Ureter (tissue), 1 donor: ENCODE measurements around the gene IP6K3. TPM values are rescaled to one million over a fixed set of nuclear protein-coding genes. Genes with fewer than 3 reads are reported as not detected.

Experiments used
- DNase-seq: peaks from one replicate; pipeline ENCODE4 v3.0.0-alpha.2; 2020; ENCODE audit warnings: low spot score
- total RNA-seq: library from RNA; stranded (reverse); gene quantifications from one replicate; pipeline ENCODE4 v1.2.4, GENCODE V29; 2023
- donor health status: DM: yes; HTN: yes; CAD: no.

The IP6K3 gene
- total RNA-seq, 1 donor from 2014 or later = 2.6 TPM

DNA sequence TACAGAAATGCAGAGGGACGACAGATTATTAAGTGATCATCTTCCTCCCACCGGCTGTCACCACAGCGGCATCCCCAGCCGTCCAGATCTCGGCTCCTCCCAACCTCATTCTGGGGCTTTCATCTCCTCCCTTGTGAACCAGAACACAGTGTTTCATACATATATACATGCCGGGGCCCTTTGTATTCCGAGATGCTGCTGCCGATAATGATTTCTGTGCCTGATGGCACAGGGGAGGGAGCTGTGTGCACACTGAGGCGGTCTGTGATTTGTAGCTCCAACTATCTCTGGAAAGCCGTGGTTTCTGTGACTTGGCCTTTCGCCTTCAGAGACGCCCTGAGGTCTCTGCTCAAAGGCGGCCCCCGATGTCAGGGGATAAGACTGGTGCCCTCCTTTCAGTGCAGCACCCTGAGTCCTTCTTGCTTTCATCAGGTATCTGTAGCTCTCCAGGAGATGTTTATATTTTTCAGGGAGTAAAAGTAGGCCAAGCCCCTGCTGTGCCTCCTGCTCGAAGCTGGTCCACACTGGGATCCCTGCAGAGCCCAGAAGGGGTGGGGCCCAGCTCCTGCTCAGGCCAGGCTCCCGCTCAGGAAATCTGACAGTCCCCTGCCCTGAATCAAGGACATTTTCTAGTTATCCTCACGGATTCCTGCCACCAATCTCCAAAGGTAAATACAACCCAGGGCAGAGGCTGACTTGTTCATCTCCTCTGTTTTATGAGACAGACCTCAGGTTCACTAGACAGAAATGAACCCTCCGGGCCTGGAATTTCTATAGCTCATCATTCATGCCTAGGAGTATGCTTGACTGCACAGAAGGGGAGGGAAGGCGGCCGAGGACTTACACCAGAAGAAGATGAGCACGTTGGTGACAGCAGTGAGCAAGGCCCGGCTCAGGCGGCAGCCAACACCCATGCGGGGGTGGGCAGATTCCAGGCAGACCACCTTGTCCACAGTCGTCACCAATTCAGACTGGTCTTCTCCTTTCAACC is 31.0 kb upstream of the IP6K3 start:
- no peak for DNase-seq

DNA sequence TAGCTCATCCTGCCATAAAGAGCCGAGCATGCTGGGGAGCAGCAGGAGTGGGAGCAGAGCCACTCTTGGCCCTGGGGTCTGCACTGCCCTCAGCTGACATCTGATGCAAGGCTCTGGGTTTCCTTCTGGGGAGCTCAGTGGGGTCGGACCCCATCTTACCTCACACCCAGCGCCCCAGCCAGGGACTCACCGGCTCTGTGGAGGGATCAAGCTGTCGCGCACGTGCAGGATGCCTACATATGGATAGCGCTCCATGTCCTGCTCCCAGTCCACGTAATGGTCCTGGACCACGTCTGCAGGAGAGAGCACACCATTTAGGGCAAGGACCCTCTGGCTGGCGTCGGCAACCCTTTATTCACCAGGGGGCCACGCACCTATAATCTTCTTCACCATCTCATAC is 30.1 kb upstream of the IP6K3 start:
- no peak for DNase-seq

DNA sequence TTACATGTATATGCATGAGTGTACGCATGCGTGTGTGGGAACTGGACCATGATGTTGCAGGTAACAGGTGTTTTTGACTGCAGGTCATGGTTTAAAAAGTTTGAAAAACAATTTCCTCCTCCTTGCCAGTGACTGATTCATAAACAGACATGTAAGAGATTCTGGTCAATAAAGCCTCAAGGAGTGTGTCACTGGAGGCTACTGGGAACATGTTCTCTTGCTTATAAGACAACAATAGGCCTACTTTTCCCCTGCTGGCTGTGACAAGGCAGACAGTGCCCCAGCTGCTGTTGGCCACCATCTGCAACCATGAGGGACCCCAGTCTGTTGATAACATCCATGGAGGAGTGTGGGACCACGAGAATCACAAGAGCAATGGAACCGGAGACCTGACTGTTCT is 29.5 kb upstream of the IP6K3 start:
- no peak for DNase-seq

DNA sequence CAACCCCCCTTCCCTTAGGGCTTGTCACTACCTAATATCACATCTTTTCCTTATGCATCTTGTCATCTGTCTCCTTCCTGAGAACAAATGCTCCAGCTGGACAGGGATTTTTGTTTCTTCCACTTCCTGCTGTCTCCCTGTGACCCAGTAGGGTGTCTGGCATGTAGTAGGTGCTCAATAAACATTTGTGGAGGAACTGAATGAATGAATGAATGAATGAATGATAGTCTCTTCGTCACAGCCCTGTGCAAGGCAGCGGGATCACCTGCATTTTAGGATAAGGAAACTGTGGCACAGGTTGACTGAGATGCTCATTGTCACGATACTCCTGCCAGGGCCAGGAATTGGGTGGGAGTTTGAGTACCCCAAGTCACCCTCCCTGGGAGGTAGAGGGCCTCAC is 28.1 kb upstream of the IP6K3 start:
- no peak for DNase-seq

DNA sequence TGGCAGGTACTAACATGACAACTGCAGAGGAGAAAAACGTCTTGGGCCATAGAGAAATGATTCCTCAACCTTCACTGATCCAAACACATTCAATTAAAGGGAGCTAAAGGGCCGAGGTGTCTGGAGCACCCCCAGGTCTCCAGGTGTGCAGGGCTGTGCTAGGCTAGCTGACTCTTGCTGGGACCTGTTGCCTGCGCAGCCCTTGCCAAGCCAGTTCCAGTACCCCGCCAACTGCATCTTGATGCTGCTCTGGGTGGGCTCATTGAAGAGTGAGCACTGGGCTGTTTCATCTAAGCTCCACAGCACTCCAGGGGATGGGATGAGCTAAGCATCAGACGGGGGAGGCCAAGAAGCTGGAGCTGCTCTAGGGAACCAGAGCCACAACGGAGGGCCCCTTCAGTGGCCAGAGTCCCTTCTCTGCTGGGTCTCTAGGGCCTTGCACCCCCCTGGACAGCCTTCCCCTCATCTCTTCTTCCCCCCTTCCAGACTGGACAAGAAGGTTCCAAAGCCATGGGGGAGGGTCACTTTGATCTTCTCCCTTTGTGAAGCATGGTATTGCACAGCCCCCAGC is 26.3 kb upstream of the IP6K3 start:
- no peak for DNase-seq

DNA sequence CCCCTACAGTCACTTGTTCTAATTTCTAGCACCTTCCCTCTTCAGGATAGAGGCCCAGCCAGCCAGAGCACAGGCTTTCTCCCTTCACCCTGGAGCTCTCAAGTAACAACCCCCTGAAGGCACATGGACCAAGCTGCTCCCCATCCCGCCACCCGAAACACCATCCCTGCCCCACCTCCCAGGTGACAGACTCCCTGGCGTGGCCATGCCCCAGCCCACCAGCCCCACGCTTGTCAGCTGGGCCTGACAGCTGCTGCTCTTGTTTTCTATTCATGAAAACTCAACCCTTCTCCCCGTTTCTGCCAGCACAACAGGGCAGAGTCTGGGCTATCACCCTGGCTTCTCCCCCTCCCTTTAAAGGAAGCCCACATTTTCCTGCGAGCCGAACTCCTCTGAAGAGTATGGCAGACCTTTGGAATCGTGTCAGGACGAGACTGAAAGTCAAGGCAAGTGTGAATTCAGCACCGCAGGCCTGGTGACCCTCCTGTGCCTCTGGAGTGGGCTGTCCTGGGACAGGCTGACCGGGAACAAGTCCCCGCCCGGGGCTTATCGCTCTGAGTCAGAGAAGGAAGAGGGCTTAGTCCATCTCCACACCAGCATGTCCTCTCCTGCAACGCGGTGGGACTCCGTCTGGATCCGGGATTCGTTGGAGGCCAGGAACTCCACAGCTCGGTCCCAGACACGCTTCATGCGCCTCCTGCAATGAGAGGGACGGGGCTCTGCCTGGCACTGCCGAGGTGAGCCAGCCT is 25.6 kb upstream of the IP6K3 start:
- DNase-seq = no peak

DNA sequence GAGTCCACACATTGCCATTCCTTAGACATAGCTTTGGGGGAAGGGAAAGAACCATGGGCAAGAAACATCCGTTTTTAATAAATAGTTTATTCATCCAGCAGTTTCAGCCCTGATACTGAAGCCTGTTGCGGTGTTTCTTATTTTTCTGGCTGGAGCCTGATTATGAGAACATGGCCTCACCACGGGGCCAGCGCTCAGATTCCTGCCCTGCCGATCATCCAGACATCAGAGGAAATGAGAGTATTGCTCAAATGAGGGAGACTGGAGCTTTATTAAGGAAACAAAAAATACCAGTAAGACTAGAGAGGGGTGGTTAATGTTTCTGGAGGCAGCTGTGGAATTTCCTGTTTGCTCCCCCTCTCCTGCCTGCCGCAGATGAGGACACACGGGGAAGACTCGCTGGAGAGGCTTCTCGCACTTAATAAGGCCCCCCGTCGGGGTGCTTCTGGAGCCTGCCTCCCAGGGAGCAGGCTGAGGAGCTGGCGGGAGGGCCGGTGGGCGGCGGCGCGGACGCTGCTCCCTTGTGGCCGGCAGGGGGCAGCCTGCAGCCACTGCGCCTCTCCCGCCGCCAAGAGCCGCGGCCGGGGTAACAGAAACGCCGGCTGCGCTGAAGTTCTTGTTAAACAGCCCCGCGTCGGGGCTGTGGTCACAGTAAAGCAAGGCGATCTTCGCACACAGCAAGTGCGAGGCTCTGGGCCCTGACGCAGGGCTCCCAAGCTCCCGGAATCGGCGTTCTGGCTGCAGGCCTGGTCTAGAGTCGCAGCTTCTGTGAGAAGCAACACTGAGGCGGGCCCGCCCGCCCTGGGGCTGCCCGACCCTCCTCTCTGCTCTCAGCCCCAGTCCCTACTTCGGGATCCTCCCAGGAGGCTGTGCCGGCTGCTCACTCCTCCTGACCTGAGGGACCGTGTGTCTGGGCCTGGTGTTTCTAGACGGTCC is 24.7 kb upstream of the IP6K3 start:
- DNase-seq = peak; percentile 63

DNA sequence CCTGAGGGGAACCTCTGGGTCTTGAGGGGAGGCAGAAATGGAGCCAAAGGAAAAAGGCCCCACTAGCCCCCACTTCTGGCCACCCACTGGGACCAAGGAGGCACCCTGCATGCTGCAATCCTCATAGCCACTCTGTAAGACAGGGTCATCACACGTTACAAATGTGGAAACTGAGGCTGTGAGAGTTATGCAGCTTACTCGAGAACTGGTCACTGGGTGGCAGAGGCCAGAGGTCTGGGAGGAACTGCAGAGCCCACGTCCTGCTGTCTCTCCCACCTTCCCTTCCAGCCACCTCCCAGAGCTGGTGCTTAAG is 24.1 kb upstream of the IP6K3 start:
- no peak for DNase-seq

DNA sequence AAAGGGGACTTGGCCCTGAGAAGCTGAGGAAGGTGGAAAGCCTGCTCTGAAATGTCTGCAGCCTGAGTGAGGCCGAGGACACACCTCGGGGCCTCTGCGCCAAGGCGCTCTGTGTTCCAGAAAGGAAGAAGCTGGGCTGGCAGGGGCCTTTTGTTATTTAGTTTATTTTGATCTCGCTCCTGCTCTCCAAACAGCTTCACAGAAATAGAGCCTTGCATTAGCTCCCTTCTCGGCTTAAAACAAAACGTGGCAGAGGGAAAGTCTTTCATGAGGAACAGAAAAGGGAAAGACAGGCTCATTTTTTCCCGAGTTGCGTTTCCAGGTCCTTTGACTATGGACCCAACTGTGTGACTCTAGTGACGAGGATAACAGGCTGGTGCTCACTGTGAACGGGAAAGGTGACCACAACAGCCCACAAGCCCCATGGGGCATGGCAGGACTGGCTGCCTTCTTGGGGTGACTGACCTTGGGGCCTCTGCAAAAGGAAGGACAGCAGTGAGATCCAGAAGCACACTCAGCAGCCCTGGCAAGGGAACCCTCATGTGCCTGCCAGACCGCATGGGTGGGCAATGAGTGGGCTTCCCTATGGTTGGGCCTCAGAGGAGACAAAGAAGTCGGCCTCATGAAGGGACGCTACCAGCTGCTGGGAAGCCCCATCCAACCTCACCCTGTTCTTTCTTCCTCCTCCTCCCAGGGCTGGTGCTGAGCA is 23.6 kb upstream of the IP6K3 start:
- DNase-seq = no peak

DNA sequence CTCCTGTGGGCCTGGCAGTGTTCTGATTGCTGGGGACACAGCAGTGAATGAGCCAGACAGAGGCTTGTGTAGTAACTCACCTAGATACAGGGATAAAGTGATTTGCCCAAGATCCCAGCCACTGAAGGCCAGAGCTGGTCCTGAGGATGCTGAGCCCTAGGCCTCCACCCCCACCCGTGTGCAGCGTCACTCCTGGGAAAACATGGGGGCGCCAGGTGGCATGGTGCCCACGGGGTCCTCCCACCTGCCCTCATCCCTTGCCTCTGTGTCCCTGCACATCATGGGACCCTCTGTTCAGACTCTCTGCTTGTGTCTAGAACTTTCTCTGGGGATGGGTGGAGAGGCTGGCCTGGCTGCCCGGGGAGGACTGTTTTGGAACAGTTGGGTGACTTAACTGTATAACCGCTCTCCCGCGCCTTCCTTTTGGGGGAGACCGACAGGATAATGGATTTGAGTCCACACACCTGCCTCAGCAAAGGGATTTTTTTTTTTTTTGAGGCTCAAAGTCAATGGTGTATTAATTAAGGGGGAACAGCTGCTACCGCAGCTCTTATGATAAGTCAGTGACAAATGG is 22.6 kb upstream of the IP6K3 start:
- DNase-seq = no peak

DNA sequence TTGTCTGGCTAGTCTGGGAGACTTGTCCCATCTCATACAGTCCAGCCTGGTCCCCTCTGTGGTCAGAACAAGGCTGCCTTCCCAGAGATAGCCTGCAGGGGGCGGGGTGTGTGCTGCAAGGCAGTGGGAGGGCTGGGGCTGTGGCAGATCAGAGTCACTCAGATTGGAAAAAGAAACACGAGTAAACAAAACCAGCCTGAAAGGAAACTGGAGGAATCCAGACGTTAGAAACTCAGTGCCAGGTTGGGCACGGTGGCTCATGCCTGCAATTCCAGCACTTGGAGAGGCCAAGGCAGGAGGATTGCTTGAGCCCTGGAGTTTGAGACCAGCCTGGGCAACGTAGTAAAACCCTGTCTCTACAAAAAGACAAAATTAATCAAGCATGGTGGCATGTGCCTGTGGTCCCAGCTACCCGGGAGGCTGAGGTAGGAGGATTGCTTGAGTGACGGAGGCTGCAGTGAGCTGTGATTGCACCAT is 22.0 kb upstream of the IP6K3 start:
- peak; percentile 83 for DNase-seq

DNA sequence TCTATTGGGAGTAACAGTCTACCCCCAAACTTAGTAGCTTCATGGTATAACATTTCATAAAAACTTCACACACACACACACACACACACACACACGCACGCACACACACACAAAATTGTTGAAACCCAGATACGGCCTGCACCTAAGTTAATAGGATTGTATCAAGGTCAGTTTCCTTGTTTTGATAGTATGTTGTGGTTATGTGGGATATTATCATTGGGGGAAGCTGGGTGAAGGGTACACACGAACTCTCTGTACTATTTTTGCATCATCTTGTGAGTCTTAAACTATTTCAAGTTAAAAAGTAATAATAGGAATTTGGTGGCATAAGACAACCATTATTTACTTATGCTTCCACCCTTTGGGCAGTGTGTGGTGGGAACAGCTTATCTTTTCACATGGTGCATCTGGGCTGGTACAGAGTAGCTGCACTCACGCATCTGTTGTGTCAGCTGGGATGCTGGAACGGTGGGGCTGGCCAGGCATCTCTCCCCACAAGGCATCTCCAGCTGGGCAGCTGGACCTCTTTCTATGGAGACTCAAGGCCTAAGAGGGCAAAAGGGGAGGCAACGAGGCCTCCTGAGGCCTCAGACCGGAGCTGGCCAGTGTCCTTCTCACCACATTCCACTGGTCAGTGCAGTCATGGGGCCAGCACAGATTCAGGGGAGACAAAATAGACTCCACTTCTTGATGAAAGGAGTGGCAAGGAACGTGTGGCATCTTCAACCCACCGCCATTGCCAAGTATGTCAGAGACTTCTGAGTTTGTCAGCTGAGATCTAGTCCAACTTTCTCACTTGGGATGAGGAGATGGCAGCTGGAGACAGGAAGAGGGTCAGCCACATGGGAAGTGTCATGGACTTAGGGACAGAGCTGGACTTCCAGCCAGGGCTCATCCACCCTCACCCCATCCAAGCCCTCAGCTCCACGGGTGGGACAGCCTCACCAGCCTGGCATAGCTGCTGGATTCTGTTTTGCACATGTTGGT is 20.5 kb upstream of the IP6K3 start:
- DNase-seq = no peak

DNA sequence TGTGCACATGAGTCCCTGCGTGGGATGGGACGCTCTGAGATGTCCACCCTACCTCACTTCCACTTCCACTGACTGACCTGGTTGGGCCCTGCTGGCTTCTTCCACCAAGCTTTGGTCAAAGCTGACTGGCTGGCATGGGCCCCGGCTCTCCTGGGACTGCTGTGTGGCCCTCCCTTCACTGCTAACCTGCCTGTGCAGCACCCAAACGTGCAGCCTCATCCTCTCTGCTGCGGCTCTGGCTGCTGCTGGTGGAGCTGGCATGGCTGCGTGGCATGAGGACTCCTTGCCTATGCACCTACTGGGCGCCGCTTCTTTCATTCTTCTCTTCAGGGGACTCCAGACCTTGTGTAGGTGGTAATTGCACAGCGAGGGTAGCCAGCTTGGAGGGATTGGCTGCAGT is 18.7 kb upstream of the IP6K3 start:
- DNase-seq = no peak

DNA sequence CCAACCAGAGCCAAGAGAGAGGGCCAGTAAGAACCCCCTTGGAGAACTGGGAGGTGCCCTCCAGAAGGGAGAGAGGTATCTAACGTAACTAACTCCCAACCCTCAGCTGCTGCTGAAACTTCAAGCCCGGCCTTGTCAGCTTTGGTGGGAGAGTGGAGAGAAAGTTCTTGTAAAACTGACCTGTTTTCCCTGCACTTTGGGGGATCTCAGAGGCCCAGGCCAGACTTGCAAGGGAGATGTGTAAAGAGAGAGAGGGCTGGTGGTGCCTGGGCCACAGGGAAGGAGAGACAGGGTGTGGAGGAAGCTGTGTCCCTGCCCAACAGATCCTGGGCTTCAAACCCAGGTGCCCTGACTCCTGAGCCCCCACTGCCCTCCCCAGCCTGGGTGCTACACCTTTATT is 17.3 kb upstream of the IP6K3 start:
- no peak for DNase-seq

DNA sequence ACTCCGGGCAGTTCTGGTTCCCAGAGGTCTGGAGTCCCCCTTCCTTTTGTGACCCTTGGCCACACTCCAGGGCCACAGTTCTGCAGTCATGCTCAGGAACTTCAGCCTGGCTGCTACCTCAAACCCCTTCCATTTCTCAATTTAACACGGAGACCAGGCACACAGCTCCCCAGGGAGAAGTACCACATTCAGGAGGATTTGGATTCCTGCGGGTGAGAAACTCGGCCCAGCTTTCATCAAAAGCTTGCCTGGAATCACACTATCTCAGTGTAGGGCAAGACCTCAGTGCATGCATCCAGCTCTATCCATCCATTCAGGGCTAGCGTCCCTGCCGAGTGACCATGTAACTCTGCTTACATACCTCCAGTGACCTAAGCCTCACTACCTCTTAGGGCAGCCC is 16.8 kb upstream of the IP6K3 start:
- DNase-seq = no peak

DNA sequence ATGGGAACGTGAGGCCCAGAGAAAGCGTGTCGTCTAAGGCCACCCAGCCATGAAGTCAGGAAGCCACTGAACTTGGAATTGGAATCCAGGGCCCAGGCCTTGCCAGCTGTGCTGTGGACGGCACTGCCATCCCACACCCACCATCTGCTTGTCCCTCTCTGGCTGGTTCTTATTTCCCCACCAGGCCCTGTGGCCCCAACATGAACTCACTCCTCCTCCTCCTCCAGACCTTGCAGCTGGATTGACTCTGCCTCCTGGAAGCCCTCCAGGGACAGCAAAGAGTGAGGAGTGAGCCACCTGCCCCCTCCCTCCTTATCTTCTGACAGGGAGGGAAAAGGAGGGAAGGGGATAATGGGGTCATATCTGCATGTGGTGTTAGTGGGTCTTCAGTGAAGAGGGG is 16.0 kb upstream of the IP6K3 start:
- no peak for DNase-seq

DNA sequence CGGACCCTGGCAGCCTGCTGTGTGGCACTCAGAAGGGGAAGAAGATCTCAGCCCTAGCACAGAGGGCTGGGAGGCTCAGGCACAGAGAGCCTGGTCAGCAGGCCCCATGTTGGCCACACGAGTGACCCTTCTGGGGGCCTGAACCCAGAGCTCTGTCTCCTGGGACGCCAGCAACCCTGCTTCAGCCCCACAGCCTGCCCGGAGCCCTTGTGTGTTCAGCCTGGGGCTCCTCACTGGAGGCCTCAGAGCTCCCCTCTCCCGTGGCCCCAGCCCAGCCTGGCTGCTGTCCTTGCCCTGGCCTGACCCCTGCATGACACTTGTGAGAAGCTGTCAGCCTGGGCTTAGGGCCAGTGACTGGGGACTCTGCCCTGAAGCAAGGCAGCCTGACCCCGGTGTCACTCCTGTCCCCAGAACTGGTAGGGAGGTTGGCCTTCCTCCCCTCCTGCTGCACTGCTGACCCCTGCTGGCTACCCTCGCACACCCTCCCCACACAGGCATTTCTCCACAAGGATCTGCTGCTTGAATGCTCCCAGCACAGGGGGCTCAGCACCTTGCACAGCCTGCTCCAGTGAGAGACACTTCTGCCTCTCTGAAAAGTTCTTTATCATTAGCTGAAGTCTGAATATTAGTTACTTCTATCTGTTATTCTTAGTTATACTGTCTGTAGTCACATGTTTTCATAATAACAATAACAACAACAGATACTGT is 15.4 kb upstream of the IP6K3 start:
- DNase-seq = peak; percentile 72

DNA sequence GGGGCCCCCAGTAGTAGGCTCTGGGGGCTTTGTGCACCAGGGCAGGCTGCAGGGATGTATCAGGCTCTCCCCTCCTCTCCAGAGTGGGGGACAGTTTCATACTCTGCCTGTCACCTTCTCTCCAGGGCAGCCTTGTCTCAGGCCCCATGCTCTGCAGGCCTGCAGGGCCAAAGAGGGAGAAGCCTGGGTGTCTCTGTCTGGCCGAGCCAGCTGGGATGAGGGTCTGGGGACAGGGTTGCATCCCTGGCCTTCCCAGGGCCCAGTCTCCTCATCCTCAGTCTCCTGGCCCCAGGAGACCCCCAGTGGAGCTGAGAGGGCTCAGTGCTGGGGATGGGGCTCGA is 14.8 kb upstream of the IP6K3 start:
- DNase-seq = no peak
